ENCODE measurements around the gene DHCR7.

DHCR7 gene, protein sequence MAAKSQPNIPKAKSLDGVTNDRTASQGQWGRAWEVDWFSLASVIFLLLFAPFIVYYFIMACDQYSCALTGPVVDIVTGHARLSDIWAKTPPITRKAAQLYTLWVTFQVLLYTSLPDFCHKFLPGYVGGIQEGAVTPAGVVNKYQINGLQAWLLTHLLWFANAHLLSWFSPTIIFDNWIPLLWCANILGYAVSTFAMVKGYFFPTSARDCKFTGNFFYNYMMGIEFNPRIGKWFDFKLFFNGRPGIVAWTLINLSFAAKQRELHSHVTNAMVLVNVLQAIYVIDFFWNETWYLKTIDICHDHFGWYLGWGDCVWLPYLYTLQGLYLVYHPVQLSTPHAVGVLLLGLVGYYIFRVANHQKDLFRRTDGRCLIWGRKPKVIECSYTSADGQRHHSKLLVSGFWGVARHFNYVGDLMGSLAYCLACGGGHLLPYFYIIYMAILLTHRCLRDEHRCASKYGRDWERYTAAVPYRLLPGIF

DNA sequence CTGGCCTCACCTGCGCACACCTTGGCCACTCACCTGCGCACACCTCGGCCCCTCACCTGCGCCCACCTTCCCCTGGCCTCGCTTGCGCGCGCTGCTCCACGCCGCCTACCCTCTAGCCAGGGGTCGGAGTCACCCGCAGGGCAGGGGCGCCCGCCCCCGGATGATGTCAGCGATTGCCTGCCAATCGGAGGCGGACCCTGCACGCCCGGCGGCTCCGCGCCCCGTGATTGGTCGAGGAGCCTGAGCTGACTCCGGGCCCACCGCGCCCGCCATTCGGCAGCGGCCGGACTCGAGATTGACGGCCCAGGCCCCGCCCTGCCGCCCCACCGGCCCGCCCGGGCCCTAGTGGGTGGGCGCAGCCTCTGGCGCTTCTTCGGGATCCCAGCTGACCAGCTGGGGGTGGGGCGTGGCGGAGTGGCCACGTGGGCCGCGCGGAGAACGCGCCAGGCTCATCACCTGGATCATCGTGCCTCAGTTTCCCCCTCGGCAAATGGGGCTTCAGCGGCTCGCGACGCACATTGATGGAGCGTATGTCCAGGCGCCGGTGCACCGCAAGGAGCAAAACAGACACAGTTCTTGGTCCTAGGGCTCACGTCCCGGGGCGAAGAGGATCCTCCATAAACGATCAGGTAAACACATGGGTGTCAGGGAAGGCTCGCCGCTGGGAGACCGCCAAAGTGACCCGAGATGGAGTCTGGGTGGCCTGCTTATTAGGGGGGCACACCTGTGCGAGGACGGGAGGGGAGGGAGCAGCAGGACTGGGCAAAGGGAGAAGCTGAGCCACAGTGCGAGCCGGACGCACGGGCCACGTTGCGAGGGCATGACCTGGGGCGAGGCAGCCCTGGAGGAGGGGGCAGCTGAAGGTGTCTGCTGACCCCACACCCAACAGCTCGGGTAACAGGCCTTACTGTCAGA is at the start of gene DHCR7:
Gene DHCR7, minus strand, starts transcription at position 137 of the 915 bp plus-strand sequence. CDS start 3,441 bp downstream, outside the sequence.
- peak; percentile 95 for DNase-seq

DNA sequence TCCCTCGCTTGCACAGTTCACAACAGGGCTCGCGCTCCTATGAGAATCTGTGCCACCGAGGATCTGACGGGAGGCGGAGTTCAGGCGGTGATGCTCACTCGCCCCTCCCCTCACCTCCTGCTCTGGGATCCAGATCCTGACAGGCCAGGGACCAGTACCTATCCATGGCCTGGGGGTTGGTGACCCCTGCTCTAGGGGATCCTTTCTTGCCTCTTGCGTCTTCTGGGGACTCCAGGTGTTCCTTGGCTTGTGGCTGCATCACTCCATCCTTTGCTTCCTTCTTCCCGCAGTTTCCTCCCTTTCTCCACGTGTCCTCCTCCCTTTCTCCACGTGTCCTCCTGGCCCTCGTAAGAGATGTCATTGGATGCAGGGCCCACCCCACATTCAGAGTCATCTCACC is 48.2 kb upstream of the DHCR7 start:
- no peak for DNase-seq

DNA sequence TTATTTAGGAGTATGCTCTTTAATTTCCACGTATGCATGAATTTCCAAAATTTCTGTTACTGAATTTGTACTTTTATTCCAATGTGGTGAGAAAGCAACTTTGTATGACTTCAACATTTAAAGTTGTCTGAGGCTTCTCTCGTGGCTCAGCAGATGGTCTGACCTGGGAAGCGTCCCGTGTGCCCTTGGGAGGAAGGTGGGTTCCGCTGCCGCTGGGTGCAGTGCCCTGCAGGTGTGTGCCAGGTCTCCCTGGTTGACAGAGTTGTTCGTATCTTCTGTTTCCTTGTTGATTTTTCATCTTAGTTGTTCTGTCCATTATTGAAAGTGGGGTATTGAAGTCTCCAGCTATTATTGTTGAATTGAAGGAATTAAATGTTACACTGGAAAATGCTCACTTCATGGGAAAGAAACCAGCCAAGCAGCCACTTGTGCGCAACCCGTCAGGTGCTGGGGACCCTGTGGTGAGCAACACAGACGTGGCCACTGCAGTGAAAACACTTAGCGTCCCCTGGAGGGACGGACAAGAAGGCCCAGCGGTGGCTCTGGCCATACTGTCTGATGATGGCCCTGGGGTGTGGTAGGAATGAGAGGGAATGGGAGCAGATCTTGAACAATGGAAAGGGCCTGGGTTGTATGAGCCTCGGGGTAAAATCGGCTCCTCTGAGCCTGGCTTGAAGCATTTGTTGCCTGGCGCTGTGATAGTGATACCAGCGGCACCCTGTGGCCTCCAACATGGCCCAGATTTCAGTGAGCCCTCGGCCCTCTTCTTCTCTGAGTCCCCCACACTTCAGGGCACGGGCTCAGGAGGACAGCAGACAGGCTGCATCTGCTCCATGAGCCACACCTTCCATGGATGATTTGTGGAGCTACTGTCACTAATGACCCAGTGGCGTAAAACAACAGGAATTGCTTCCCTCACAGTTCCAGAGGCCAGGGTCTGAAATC is 47.4 kb upstream of the DHCR7 start:
- DNase-seq = no peak

DNA sequence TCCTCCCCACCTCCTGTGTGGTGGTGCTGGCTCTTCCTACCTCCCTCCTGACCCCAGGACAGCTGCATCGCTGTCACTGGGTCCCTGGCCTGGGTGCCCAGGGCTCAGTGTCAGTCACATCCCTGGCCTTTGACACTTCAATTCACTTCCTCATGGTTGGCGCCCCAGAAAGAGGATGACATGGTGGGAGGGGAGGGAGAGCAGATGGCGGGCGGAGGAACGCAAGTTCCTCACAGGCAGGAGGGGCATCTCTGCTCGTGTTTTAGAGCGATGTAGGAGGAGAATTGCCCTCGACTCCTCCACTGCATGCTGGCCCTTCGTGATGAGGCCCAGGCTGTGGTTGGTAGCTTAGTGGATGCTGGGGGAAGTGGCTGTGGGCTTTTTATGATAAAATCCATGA is 43.7 kb upstream of the DHCR7 start:
- no peak for DNase-seq

DNA sequence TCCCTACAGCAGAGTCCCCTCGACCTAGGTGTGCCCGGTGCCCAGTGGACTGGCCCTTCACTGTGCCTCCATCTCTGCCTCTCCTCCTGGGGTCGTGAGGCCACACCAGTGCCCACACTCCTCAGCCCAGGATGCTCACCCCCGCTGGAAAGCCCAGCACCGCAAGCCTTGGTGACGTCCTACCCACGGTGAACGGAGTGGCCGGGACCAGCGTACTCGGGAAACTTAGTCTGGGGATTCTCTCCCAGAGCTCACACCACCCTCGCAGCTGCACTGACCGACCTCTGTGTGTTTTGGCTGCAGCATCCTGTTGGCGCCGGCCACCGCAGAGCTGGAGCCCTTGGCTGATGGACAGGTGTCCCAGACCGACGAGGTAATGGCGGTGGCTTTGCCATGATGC is 43.3 kb upstream of the DHCR7 start:
- DNase-seq = no peak

DNA sequence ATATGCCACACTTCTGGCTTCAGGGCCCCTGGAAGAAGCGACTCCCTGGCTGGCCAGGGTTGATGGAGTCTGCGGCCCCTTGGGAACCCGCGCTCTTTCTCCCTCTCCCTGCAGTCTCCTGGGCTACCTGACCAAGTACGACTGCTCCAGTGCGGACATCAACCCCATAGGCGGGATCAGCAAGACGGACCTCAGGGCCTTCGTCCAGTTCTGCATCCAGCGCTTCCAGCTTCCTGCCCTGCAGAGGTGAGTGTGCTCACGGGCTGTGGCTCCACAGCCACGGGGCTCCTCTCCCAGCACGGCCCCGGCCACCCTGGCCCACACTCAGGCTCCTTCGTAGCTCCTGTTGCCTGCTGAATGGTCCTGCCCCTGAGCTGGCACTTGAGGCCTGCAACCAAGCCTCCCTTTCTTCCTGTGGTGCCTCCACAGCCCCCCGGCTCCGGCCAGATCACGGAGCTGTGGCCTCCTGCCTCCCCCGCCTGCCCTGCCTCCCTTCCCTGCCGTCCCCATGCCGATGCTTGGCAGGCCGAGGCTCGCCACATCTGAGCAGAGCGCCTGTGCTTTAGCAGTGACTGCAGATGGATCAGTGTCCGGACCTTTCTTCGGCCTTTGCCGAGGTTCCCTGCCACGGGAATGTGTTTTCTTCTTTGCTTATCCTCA is 42.7 kb upstream of the DHCR7 start:
- DNase-seq = no peak

DNA sequence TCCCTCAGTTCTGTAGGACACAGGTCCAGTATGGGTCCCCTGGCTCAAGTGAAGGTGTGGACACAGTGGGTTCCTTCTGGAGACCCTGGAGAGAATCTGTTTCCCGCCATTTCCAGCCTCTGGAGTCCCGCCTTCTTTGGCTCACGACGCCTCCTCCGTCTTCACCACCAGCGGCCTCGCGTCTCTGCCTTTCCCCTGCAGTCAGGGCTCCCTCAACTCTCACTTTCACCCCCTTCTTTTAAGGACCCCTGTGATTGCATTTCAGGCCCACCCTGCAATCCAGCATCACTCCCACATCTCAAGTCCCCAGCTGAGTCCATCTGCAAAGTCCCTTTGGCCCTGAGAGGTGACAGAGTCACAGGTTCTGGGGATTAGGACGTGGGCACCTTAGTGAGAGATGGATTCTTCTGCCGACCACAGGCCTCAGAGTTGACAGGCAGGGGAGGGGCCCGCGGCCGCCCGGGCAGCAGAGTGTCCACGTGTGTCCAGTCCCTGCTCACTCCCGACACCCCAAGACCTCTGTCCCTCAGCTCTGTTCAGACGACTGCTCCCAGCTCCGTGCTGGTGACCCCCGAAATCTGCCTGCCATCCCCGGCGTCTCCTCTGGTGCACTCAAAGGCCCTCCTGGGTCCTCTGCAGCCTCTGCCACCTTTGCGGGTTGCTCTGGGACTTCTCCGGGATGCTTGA is 42.0 kb upstream of the DHCR7 start:
- DNase-seq = no peak

DNA sequence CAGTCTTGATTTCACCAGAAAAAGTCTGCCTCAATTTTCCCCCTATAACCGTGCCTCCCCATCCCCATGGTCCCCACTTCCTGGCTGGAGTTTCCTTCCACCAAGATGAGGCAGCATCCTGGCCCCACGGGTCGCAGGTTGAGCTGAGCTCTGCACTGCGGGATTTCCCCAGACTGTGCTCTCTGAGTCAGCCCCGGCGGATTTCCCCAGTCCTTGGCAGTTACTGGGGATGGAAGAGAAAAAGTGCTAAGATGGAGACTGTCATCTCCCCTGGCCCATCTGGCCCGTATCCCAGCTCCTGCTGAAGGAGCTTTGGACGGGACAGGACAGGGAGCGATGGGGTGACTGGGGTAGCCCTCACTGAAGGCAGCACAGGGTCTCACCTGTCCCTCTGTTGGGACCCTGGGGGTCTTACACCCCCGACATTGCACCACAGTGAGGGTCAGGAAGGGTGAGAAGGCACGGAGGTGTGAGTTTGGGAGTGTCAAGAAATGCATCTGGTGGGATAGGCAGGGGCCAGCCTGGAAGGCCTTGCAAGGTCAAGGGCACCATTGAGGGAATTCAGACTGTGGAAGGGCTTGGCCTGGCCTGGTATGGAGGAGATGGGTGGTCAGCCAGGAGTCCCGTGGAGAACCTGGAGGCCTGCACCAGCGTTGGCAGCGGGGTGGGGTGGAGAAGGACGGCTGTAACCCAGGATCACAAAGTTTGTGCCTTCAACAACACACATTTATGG is 41.3 kb upstream of the DHCR7 start:
- peak; percentile 61 for DNase-seq

DNA sequence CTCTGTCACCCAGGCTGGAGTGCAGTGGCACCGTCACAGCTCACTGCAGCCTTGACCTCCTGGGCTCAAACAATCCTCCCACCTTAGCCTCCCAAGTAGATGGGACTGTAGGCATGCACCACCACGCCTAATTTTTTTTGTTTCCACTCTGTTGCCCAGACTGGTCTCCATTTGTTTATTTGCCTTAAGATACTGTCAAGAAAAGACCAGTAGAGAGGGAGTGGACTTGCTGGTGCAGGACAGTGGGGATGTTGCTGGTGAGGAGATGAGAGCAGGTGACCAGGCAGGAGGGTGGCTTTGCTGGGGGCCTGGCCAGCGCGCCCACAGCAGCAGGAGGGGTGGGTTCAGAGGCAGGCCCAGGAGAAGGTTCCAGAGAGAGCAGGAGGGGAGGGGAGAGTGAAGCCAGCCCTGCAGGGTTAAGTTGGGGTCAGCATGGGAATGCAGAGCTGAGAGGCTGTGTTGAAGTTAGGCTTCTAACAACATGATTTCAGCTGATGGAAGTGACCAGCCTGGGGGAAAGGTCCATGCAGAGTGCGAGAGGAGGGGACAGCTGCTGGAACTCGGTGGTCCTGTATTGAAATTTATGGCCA is 40.6 kb upstream of the DHCR7 start:
- no peak for DNase-seq

DNA sequence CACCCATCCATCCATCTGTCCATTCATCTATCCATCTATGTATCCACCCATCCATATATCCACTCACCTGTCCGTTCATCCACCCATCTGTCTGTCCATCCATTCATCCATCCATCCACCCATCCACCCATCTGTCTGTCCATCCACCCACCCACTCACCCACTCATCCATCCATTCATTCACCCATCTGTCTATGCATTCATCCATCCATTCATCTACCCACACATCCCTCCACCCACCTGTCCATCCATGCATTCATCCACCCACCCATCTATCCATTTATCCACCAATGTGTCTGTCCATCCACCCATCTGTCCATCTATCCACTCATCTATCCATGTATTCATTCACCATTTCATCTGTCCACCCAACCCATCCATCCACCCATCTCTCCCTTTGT is 38.1 kb upstream of the DHCR7 start:
- no peak for DNase-seq

DNA sequence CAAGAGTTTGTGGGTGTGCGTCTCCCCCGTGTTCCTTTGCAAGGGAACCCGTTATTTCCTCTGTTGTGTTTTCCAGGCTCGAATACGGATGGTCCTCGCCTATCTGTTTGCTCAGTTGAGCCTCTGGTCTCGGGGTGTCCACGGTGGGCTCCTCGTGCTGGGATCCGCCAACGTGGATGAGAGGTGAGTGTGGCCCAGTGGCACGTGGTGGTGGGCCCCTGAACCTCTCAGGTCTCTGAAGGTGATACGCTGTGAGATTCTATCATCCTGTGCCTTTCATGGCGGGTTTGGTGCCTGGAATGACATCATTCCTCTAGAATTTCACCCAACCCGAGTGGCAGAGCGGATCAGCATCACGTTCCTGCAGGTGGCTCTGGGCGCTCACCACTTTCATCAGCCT is 37.3 kb upstream of the DHCR7 start:
- DNase-seq = no peak

DNA sequence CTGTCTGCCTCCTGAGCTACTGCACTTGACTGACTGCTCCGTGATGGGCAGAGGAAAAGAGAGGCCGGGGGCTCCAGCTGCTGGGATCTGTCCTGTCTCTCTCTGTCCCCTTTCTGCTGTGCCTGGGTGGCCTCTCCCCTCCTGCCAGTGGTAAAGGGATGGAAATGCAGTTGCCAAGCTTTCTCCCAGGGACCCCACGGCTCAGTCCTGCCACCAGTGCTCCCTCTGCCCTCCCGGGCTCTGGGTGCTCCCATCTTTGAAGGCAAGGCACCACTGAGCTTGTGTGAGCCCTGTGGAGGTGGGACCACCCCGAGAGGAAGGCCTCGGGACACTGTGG is 36.8 kb upstream of the DHCR7 start:
- DNase-seq = no peak

DNA sequence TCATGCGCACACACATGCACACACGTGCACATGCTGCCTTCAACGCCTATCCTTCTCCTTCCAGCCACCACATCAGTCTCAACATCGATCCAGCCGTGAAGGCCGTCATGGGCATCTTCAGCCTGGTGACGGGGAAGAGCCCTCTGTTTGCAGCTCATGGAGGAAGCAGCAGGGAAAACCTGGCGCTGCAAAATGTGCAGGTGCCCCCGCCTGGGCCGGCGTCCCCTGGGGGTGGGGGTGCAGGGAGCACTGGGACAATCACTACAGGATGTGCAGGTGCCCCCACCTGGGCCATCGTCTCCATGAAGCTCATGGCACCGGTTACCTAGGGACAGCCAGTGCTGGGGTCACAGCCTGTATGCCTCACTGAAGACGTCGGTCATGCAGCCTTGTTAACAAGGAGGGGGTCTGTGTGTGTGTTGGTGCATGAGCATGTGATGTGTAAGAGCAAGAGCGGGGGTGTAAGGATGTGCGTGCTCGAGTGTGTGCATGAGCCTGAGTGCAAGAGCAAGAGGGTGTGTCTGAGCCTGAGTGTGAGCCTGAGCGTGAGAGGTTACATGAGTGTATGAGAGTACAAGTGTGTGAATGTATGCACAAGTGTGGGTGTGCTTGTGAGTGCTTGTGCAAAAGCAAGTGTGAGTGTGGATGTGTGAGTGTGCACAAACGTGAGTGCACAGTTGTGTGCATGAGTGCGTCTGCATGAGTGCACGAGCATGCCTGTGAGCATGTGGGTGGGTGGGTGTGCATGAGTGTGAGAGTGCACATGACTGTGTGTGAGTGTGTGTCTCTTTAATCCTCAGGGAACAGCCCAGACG is 36.3 kb upstream of the DHCR7 start:
- DNase-seq = no peak

DNA sequence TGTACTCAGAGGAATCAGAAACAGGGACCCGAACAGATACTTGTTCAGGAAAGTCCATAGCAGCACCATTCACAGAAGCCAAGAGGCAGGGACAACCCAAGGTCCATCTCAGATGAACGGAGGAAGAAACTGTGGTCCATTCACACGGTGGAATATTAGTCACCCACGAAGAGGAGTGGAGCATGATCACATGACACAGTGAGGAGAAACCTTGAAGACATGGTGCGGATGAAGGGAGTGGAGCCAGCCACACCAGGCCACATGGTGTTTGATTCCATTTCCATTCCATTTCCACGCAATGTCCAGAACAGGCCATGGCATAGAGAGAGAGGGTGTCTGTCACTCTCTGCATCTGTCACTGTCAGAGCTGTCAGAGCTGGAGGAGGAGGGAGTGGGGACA is 35.5 kb upstream of the DHCR7 start:
- no peak for DNase-seq

DNA sequence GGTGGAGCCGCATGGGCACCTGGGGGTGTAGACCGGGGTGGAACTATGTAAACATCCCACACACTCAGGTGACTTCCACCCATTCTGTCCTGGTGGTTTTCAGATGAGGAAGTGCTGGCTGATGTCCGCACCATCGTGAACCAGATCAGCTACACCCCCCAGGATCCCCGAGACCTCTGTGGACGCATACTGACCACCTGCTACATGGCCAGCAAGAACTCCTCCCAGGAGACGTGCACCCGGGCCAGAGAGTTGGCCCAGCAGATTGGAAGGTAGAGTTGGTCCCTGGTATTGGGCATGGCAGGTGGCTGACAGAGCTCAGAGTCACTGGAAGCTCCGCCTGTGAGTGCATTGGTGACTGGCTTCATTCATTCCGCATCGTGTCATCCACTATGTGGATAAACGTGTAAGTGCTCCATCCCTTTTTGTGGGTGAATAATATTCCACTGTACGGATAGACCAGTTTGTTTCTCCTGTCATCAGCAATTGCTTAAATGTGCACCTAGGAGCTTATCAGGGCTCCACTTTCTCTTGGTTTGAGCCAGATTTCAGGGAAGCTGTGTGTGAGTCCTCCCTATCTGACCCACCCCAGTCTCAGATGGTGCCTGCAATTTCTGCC is 34.7 kb upstream of the DHCR7 start:
- DNase-seq = no peak

DNA sequence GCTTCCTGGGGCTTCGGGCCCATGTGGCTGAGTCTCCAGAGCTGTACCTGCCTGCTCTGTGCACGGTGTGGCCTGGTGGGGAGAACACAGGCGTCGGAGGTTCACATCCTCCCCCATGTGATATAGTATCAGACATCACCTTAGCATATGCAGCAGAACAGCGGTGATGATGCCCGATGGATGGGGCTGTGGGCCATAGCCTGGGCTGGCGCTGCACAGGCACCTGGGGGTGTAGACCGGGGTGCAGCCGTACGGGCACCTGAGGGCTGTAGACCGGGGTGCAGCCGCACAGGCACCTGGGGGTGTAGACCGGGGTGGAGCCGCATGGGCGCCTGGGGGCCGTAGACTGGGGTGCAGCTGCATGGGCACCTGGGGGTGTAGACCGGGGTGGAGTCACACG is 34.0 kb upstream of the DHCR7 start:
- no peak for DNase-seq

DNA sequence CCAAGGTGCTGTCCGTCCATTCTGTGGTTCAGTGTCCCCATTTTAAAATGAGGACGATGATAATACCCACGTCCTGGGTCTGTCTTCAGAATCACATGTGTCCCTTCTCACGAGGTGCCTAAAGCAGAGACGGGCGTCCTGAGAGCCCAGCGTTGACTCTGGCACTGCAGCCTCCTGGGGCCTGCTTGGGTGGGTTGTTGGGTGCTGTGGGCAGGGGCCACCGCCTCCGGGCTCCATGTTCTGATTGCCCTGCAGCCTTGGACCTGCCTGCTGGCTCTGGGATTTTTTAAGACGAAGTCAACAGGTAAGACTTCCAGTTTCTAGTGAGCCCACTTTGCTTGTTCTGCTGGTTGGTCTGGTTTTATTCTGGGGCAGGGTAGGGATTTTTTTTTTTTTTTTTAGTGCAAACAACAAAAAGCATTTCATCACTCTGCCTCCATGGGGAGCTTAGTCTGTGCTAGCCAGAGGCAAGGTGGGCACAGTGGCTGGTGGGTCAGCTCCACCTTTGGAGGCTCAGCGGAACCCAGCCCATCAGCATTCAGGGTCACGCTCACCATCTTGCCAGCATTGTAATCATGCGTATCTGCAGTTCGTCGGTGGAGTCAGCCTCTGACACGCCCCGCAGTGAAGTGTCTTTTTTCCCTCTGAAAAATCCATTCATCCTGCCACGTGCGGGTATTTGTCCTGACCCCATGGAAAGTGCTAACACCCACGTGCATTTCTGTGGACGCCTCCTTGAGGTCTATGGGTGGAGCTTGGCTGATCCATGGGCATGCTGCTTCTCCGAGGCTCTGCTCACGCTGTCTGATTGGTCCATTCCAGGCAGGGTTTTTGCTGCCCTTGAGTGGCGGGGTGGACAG is 33.1 kb upstream of the DHCR7 start:
- no peak for DNase-seq

DNA sequence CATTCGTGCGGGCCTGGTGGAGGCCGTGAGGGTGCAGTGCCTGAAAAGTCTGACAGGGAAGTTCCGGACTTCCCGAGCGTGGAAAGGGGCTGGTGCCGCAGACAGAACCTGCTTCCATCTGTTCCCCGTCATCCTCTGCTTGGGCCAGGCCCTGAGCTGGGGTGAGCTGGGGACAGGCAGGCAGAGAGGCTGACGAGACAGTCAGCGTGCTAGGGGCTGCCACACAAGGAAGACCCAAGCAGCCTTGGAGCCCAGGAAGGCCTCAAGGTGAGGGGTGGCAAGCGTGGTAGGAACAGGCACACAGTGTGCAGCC is 30.3 kb upstream of the DHCR7 start:
- DNase-seq = no peak

Measured in activated naive CD4-positive, alpha-beta T cell treated with Interleukin-2 at 50 U/mL for 16 hours (primary cell).